ENCODE measurements around the gene MACF1. TPM values are rescaled to one million over a fixed set of nuclear protein-coding genes. Genes with fewer than 3 reads are reported as not detected.

MACF1 gene
- total and polyA plus RNA-seq, 10 donors = 50.8 to 641 (median 414) TPM

DNA sequence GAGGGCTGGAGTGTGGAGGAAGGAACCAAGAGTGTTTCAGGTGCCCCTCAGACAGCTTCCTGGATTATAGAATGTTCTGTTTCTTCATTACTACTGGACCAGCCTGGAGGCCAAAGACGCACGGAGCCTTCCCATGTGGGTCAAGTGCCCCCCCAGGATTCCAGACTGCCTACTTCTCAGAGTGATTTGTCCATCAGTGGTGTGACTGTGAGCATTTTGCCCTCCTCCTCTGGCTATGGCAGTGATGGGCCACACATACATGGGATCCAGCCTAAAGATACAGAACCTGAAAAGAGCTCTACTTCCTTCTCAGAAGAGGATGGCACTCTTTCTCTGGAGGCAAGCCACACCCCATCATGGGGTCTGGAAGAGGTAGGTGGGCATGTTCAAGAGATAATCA lies 64.9 kb downstream of the MACF1 start:
- TF ChIP-seq, protein P1, sequence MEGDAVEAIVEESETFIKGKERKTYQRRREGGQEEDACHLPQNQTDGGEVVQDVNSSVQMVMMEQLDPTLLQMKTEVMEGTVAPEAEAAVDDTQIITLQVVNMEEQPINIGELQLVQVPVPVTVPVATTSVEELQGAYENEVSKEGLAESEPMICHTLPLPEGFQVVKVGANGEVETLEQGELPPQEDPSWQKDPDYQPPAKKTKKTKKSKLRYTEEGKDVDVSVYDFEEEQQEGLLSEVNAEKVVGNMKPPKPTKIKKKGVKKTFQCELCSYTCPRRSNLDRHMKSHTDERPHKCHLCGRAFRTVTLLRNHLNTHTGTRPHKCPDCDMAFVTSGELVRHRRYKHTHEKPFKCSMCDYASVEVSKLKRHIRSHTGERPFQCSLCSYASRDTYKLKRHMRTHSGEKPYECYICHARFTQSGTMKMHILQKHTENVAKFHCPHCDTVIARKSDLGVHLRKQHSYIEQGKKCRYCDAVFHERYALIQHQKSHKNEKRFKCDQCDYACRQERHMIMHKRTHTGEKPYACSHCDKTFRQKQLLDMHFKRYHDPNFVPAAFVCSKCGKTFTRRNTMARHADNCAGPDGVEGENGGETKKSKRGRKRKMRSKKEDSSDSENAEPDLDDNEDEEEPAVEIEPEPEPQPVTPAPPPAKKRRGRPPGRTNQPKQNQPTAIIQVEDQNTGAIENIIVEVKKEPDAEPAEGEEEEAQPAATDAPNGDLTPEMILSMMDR (IDR thresholded peaks at IDR 0.05 in 8 of 11, conservative IDR thresholded peaks at IDR 0.05 in 3 of 11) = no peak
- TF ChIP-seq POLR2A (IDR thresholded peaks at IDR 0.05) = no peak
- TF ChIP-seq POLR2AphosphoS5 (IDR thresholded peaks at IDR 0.05) = no peak
- DNase-seq = no peak
- no peaks in the 10 kb centered on the region for H3K9me3 ChIP-seq
- WGBS, 5 donors = 66 to 72% (median 70%) methylated on average over 2 of the region's 2 CpGs
- peaks cover 0 to 14% (median 0%) of the 10 kb centered on the region in 6 donors for H3K36me3 ChIP-seq
- peak overlapping the region in 6 of 8 donors; percentile 67 to 80 (median 74) for H3K27ac ChIP-seq
- H3K27me3 ChIP-seq (replicated peaks in 1 of 7) = no peaks in the 10 kb centered on the region
- intact Hi-C loops (cut with DNase I; ENCODE audit: low total_unique reads) = no loop called here
- H3K4me3 ChIP-seq = peak overlapping the region in 2 of 8 donors; percentile 23 to 47
- peaks cover 42 to 91% (median 70%) of the 10 kb centered on the region in 6 donors for H3K4me1 ChIP-seq

DNA sequence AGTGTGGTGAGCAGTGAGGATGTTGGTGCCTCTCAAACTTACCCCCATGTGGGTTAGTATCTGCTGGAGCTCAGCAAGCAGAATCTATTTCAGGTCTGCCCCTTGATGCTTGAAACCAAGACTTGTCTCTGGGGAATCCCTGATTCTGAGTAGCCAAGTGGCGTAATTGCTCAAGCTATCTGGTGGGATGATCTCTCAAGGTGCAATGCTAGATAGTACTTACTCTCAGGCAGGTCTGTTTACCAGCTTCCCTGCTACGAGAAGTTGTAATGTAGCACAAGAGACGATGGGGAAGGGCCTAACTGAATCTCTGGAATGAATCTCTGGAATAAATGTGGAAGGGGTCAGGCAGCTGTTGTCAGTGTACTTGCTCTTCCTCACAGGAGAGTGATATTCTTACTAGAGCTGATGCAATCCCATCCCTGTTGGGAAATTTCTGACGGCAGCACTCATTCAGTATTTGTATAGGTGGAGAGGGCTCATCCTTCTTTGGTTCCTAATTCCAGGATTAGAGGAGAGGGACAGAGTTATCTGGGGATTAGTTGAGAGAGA lies 65.4 kb downstream of the MACF1 start:
- no peaks in the 10 kb centered on the region for H3K27me3 ChIP-seq (replicated peaks in 1 of 7)
- no peaks in the 10 kb centered on the region for H3K9me3 ChIP-seq
- H3K4me1 ChIP-seq = peaks cover 42 to 94% (median 70%) of the 10 kb centered on the region in 6 donors
- H3K36me3 ChIP-seq = peaks cover 0 to 14% (median 0%) of the 10 kb centered on the region in 6 donors
- peak overlapping the region in 1 of 8 donors; percentile 47 for H3K4me3 ChIP-seq
- DNase-seq = no peak
- intact Hi-C loops (cut with DNase I; ENCODE audit: low total_unique reads) = no loop called here
- TF ChIP-seq POLR2AphosphoS5 (IDR thresholded peaks at IDR 0.05) (peak in 1 of 3 donors; percentile 26), POLR2A (IDR thresholded peaks at IDR 0.05) (no peak)
- TF ChIP-seq, protein P1 (IDR thresholded peaks at IDR 0.05 in 8 of 11, conservative IDR thresholded peaks at IDR 0.05 in 3 of 11) = no peak
- WGBS, 5 donors = 52 to 55% (median 54%) methylated on average over 4 of the region's 4 CpGs
- H3K27ac ChIP-seq = peak overlapping the region in 6 of 8 donors; percentile 67 to 80 (median 74)

DNA sequence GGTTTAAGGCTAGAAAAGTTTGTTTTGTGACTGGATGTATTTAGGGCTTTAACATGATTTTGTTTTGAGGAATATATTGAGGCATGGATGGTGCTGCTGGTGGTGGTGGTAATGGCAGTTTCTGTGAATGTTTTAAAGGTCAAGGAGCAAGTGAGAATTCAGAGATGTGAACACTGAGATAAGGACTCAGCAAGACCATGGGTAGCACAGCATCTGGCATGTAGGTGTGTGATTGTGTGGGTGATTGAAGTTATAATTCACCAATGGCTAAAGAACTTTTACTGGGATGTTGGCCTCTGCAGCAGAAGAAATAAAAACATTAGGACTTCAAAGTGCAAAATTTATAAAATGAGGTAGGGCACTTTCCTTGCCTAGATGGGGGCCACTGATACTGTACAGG lies 65.9 kb downstream of the MACF1 start:
- DNase-seq = no peak
- intact Hi-C loops (cut with DNase I; ENCODE audit: low total_unique reads) = no loop called here
- TF ChIP-seq POLR2A (IDR thresholded peaks at IDR 0.05) (no peak), POLR2AphosphoS5 (IDR thresholded peaks at IDR 0.05) (no peak)
- TF ChIP-seq, protein P1 (IDR thresholded peaks at IDR 0.05 in 8 of 11, conservative IDR thresholded peaks at IDR 0.05 in 3 of 11) = no peak
- Histone ChIP-seq H3K4me3 (peak overlapping the region in 1 of 8 donors; percentile 47), H3K27me3 (replicated peaks in 1 of 7) (no peaks in the 10 kb centered on the region), H3K9me3 (no peaks in the 10 kb centered on the region), H3K36me3 (peaks cover 0 to 14% (median 0%) of the 10 kb centered on the region in 6 donors), H3K27ac (peak overlapping the region in 2 of 8 donors; percentile 73 to 79), H3K4me1 (peaks cover 42 to 98% (median 70%) of the 10 kb centered on the region in 6 donors)

DNA sequence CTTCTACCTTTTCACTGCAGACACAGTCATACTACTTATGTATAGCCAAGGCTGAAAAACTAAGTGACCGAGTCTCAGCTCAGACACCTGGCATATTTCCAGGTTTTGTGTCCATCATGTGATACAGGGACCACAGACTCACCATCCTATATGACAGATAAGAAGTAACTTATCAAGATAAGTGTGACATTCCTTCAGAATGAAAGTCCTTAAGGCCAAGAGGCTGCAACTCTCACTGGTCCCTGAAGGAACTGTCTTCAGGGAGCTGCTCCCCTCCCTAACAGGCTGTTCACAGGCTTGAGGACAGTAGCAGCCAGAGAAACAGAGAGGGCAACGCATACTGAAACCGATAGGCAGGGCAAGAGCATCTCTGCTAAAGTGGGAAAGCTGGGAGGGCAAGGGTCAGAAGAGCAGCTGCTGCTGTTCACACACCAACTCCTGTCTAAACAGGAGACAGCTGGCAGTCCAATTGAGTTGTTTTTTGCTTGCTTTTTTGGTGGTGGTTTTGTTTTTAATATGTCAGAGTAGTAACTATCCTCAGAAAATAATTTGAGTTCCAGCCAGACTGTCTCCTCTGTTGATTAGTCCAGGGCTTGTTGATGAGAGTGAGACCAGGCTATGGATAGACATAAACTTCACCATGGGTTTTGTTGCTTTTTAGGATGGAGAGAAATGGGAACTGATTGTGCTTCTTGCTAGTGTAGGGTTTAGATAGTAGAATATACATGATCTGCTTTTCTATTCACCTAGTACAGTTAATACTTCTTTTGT lies 67.7 kb downstream of the MACF1 start:
- 24 to 62% (median 47%) methylated on average over 3 of the region's 3 CpGs for WGBS, 5 donors
- TF ChIP-seq POLR2AphosphoS5 (IDR thresholded peaks at IDR 0.05) = no peak
- no peak for TF ChIP-seq POLR2A (IDR thresholded peaks at IDR 0.05)
- TF ChIP-seq, protein P1 (IDR thresholded peaks at IDR 0.05 in 8 of 11, conservative IDR thresholded peaks at IDR 0.05 in 3 of 11) = no peak
- no peaks in the 10 kb centered on the region for H3K9me3 ChIP-seq
- H3K36me3 ChIP-seq = peaks cover 0 to 14% (median 0%) of the 10 kb centered on the region in 6 donors
- no peak for DNase-seq
- H3K27ac ChIP-seq = peak overlapping the region in 7 of 8 donors; percentile 9 to 61 (median 36)
- peaks cover 41 to 98% (median 58%) of the 10 kb centered on the region in 6 donors for H3K4me1 ChIP-seq
- intact Hi-C loops (cut with DNase I; ENCODE audit: low total_unique reads) = no loop called here
- H3K27me3 ChIP-seq (replicated peaks in 1 of 7) = no peaks in the 10 kb centered on the region
- no peak overlapping the region for H3K4me3 ChIP-seq

All from spleen (tissue), 11 donors.